ENCODE results near the gene UBTFL1. TPM values are rescaled to one million over a fixed set of nuclear protein-coding genes. Genes with fewer than 3 reads are reported as not detected.

UBTFL1 gene
- total RNA-seq, 2 experiments from 2014 or later, result not detected

DNA sequence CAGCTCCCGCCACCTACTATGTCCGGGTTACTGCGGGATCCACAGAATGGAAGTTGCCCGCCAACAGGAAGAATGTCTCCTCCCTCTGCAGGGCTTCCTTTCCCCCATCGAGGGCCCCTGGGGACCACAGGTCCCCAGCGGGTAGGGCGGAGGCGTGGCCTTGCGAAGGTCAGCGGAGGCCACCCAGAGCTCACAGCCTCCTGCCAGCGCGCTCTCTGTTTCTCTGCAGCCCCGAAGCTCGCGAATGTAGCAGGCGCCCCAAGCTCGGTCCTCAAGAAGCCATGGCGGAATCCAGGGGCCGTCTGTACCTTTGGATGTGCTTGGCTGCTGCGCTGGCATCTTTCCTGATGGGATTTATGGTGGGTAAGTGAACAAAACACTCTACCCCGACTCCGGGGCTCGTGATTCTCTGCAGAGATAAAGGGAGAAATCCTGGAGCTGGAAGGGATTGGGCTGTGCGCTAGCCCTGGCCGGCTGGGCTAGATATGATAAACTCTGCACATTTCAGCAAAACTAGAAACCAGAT is 48.8 kb downstream of the UBTFL1 start, which contains the start of gene NAALAD2:
TSS of gene NAALAD2 (plus strand) at position 186 of the 526 bp plus-strand sequence. CDS start at position 282, 96 bp downstream.
- H3K9me3 Mint-ChIP-seq, result no peaks in the 10 kb centered on the region

DNA sequence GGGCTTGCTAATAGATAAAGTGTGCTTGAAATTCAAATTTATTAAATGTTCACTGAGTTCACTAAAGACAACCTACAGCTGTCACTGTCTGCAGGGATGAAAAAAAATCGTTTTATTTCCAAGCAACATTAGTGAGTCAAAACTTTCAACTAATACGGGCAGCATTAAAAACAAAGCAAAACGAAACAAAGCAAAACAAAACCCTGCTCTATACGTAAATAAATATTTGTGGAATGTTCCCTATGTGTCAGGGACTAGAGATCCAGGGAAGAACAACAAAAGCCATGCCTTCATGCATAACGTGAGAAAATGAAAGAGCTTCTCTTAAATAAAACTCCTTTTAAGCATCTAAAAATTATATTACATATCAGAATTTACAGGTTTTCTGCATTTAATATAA is 49.3 kb downstream of the UBTFL1 start:
- H3K27me3 ChIP-seq (ENCODE audit: control insufficient read depth in 1 of 2, insufficient read depth in 2 of 2, low read length in 2 of 2), result peaks cover 7 to 34% of the 10 kb centered on the region in 2 experiments
- H3K27ac ChIP-seq (ENCODE audit: low read depth in 1 of 2, low read length in 2 of 2), result no peak overlapping the region
- POLR2A ChIA-PET, result no interaction called here
- TF ChIP-seq, protein P1, sequence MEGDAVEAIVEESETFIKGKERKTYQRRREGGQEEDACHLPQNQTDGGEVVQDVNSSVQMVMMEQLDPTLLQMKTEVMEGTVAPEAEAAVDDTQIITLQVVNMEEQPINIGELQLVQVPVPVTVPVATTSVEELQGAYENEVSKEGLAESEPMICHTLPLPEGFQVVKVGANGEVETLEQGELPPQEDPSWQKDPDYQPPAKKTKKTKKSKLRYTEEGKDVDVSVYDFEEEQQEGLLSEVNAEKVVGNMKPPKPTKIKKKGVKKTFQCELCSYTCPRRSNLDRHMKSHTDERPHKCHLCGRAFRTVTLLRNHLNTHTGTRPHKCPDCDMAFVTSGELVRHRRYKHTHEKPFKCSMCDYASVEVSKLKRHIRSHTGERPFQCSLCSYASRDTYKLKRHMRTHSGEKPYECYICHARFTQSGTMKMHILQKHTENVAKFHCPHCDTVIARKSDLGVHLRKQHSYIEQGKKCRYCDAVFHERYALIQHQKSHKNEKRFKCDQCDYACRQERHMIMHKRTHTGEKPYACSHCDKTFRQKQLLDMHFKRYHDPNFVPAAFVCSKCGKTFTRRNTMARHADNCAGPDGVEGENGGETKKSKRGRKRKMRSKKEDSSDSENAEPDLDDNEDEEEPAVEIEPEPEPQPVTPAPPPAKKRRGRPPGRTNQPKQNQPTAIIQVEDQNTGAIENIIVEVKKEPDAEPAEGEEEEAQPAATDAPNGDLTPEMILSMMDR (IDR thresholded peaks at IDR 0.05), result no peak
- peaks cover 8% of the 10 kb centered on the region for H3K4me1 ChIP-seq (ENCODE audit: insufficient read depth, low read length)
- Mint-ChIP-seq H3K27me3 (peaks cover 81% of the 10 kb centered on the region), H3K4me1 (ENCODE audit: low read depth) (peaks cover 19% of the 10 kb centered on the region), H3K9me3 (no peaks in the 10 kb centered on the region), H3K36me3 (ENCODE audit: low read depth) (no peaks in the 10 kb centered on the region), H3K27ac (no peak overlapping the region), H3K4me3 (peak overlapping the region; percentile 16)
- ATAC-seq (ENCODE audit: poor library complexity) (no peak), DNase-seq (no peak)
- H3K36me3 ChIP-seq (ENCODE audit: insufficient read depth, low read length), result no peaks in the 10 kb centered on the region
- H3K4me3 ChIP-seq (ENCODE audit: low read length), result no peak overlapping the region
- intact Hi-C loops (cut with DNase I, micrococcal nuclease), result no loop called here
- CTCF ChIA-PET, result no interaction called here
- H3K9me3 ChIP-seq (ENCODE audit: control insufficient read depth in 1 of 2, insufficient read depth in 1 of 2, low read length in 2 of 2), result peaks cover 0 to 7% of the 10 kb centered on the region in 2 experiments

More for the DNA sequence above, 48.8 kb downstream of the UBTFL1 start, which contains the start of gene NAALAD2:
- H3K4me1 Mint-ChIP-seq (ENCODE audit: low read depth), result peaks cover 19% of the 10 kb centered on the region
- peaks cover 0 to 7% of the 10 kb centered on the region in 2 experiments for H3K9me3 ChIP-seq (ENCODE audit: control insufficient read depth in 1 of 2, insufficient read depth in 1 of 2, low read length in 2 of 2)
- H3K27me3 ChIP-seq (ENCODE audit: control insufficient read depth in 1 of 2, insufficient read depth in 2 of 2, low read length in 2 of 2), result peaks cover 7 to 34% of the 10 kb centered on the region in 2 experiments
- H3K4me3 Mint-ChIP-seq, result peak within 1 kb of the TSS; percentile 39
- intact Hi-C loops (cut with DNase I, micrococcal nuclease), result no loop called here
- peaks cover 81% of the 10 kb centered on the region for H3K27me3 Mint-ChIP-seq
- H3K27ac Mint-ChIP-seq, result no peak within 1 kb of the TSS
- ATAC-seq (ENCODE audit: poor library complexity), result no peak
- peaks cover 8% of the 10 kb centered on the region for H3K4me1 ChIP-seq (ENCODE audit: insufficient read depth, low read length)
- TF ChIP-seq, protein P1 (IDR thresholded peaks at IDR 0.05), result no peak
- no peaks in the 10 kb centered on the region for H3K36me3 Mint-ChIP-seq (ENCODE audit: low read depth)
- ChIA-PET POLR2A (no interaction called here), CTCF (no interaction called here)
- DNase-seq, result peak in 3 of 14 experiments; percentile 0 to 3 (median 2)
- H3K36me3 ChIP-seq (ENCODE audit: insufficient read depth, low read length), result no peaks in the 10 kb centered on the region
- H3K27ac ChIP-seq (ENCODE audit: low read depth in 1 of 2, low read length in 2 of 2), result no peak within 1 kb of the TSS
- no peak within 1 kb of the TSS for H3K4me3 ChIP-seq (ENCODE audit: low read length)

Other genes starting within 250 kb of the UBTFL1 start
- not detected for gene TRIM64B, start 207.5 kb upstream of the UBTFL1 start, total RNA-seq
- gene TRIM49D1, start 163.7 kb upstream of the UBTFL1 start, total RNA-seq, result not detected
- not detected for gene TRIM49D2, start 161.9 kb upstream of the UBTFL1 start, total RNA-seq
- not detected for gene TRIM64, start 119.9 kb upstream of the UBTFL1 start, total RNA-seq
- gene TRIM49C, start 54.8 kb upstream of the UBTFL1 start, total RNA-seq, result not detected
- not detected for gene NAALAD2, start 48.7 kb downstream of the UBTFL1 start, total RNA-seq
- gene CHORDC1, start 137.1 kb downstream of the UBTFL1 start, total RNA-seq, result 10 to 100 TPM; 64.6 to 65.9 TPM